ENCODE measurements around the gene PKP1. TPM values are rescaled to one million over a fixed set of nuclear protein-coding genes. Genes with fewer than 3 reads are reported as not detected.
A peak's percentile ranks its signal among the peaks of the same experiment; 100 is the strongest.

Gene PKP1
- total RNA-seq, 2 donors from 2014 or later = 36.8 to 82.9 TPM

DNA sequence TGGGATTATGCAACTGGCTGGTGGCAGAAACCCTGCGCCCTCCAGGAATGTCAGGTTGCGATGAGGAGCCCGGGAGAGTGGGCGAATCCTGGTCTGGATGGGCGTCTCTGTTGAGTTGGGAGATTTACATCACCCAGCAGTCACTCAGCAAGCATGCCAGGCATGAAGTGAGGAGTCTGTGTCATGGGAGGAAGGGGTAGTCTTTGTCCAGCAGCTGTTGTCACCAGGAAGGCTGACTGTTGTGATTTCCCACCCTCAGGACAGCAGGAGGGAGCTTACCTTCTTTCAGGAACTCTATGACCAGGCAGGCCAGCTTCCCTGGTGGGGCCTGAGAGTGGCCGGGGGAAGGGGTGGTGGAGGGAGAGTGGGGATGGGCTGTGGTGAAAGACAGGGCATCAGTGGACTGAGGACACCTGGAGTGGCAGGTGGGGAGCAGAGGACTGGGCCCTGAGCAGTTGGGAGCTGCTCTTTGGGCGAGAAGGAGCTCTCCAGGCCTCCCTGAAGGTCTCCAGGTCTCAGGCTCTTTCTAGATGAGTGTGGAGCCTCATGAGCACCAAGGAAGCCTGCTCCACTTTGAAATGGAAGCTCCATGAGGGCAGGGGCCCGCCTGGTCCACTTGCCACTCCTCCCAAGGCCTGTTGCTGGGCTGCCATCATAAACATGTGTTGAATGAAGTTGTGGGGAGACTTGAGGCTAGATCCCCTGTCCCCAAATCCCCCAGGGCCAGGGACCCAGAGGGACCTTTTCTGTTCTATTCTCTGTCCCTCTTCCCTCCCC lies 21.3 kb upstream of the PKP1 start:
- no peaks in the 10 kb centered on the region for H3K27me3 ChIP-seq (replicated peaks; ENCODE audit: insufficient read depth)
- DNase-seq (ENCODE audit: low spot score) = no peak
- WGBS = 96% methylated on average over 8 of the region's 8 CpGs
- H3K4me3 ChIP-seq = no peak overlapping the region
- no peaks in the 10 kb centered on the region for H3K9me3 ChIP-seq
- H3K36me3 ChIP-seq = no peaks in the 10 kb centered on the region
- H3K27ac ChIP-seq = no peak overlapping the region
- intact Hi-C loops (cut with DNase I) = no loop called here
- TF ChIP-seq, protein P1, sequence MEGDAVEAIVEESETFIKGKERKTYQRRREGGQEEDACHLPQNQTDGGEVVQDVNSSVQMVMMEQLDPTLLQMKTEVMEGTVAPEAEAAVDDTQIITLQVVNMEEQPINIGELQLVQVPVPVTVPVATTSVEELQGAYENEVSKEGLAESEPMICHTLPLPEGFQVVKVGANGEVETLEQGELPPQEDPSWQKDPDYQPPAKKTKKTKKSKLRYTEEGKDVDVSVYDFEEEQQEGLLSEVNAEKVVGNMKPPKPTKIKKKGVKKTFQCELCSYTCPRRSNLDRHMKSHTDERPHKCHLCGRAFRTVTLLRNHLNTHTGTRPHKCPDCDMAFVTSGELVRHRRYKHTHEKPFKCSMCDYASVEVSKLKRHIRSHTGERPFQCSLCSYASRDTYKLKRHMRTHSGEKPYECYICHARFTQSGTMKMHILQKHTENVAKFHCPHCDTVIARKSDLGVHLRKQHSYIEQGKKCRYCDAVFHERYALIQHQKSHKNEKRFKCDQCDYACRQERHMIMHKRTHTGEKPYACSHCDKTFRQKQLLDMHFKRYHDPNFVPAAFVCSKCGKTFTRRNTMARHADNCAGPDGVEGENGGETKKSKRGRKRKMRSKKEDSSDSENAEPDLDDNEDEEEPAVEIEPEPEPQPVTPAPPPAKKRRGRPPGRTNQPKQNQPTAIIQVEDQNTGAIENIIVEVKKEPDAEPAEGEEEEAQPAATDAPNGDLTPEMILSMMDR (IDR thresholded peaks at IDR 0.05) = no peak
- no peak for TF ChIP-seq POLR2AphosphoS5 (IDR thresholded peaks at IDR 0.05)
- no peak for TF ChIP-seq POLR2A (IDR thresholded peaks at IDR 0.05)
- H3K4me1 ChIP-seq (replicated peaks) = no peaks in the 10 kb centered on the region

DNA sequence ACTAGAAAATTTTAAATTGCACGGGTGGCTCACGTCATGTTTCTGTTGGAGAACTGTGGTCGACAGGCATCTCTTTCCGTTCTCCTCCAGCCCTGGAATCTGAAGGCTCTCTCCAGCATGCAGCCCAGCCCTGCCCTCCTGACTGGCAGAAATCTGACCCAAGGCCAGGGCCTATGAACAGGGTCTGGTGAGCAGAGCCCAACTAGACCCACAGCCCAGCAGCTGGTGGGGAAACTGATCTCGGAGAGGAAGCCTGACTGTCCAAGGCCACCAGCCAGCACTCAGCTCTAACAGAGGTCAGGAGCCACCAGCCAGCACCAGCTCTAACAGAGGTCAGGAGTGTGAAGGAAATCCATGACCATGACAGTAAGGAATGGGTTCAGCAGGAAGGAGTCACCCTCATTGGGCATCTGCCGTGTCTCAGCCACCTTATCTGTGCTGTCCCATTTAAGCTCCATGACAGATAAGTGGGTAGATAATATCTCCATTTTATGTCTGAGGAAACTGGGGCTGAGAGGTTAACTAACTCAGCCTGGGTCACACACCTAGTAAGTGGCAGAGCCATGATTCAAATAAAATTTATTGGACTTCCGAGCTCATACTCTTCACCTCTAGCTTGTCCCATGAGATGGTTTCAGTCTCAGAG lies 20.2 kb upstream of the PKP1 start:
- peak; percentile 0 for DNase-seq (ENCODE audit: low spot score)
- H3K36me3 ChIP-seq = no peaks in the 10 kb centered on the region

DNA sequence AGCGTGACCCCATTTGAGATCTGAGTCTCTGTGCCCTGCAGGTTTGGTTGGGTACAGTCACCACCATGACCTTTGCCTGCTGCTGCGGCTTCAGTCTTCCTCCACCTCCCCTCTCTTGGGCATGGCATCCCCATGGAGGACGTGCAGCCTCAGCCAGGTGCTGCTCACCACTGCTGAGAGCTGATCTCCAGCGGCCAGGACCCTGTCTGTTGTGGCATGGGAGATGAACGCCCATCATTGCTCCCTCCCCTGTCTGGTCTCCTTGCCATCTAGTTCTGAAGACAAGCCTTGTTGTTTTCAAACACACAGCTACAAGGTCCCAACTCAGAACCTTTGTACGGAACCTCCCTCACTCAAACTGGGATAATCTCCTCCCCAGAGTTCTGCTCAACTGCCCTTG lies 19.2 kb upstream of the PKP1 start:
- DNase-seq (ENCODE audit: low spot score) = peak; percentile 2
- no peak overlapping the region for H3K27ac ChIP-seq
- intact Hi-C loops (cut with DNase I) = no loop called here
- H3K27me3 ChIP-seq (replicated peaks; ENCODE audit: insufficient read depth) = no peaks in the 10 kb centered on the region
- H3K4me3 ChIP-seq = no peak overlapping the region
- H3K36me3 ChIP-seq = no peaks in the 10 kb centered on the region
- no peaks in the 10 kb centered on the region for H3K9me3 ChIP-seq
- no peaks in the 10 kb centered on the region for H3K4me1 ChIP-seq (replicated peaks)
- WGBS = 83% methylated on average over 6 of the region's 6 CpGs
- TF ChIP-seq, protein P1 (IDR thresholded peaks at IDR 0.05) = no peak
- no peak for TF ChIP-seq POLR2A (IDR thresholded peaks at IDR 0.05)
- no peak for TF ChIP-seq POLR2AphosphoS5 (IDR thresholded peaks at IDR 0.05)

More for the DNA sequence above, 20.2 kb upstream of the PKP1 start:
- no peaks in the 10 kb centered on the region for H3K4me1 ChIP-seq (replicated peaks)
- H3K27ac ChIP-seq = no peak overlapping the region
- WGBS = 90% methylated on average over 7 of the region's 7 CpGs
- TF ChIP-seq POLR2AphosphoS5 (IDR thresholded peaks at IDR 0.05) = no peak
- TF ChIP-seq, protein P1 (IDR thresholded peaks at IDR 0.05) = no peak
- no peak for TF ChIP-seq POLR2A (IDR thresholded peaks at IDR 0.05)
- intact Hi-C loops (cut with DNase I) = no loop called here
- no peaks in the 10 kb centered on the region for H3K9me3 ChIP-seq
- no peaks in the 10 kb centered on the region for H3K27me3 ChIP-seq (replicated peaks; ENCODE audit: insufficient read depth)
- H3K4me3 ChIP-seq = no peak overlapping the region

DNA sequence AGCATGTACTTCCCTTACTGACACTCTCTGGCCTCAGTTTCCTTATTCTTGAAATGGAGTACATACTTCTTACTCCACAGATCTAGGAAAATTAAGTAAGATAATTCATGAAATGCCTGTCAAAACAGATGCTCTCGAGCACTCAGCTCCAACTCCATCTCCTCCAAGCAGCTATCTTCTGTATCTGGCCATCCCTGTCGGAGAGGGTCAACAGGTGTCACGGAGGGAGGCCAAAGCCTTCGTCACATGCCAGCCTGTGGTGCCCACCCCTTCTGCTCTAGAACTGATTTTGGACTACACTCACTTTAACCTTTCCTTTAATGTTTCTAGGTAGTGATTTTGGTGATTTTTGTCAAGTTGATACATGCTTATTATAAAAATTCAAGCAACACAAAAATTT lies 18.8 kb upstream of the PKP1 start:
- intact Hi-C loops (cut with DNase I) = no loop called here
- no peaks in the 10 kb centered on the region for H3K27me3 ChIP-seq (replicated peaks; ENCODE audit: insufficient read depth)
- H3K4me1 ChIP-seq (replicated peaks) = no peaks in the 10 kb centered on the region
- H3K36me3 ChIP-seq = no peaks in the 10 kb centered on the region
- no peak overlapping the region for H3K4me3 ChIP-seq
- no peak overlapping the region for H3K27ac ChIP-seq
- 89% methylated on average over 4 of the region's 4 CpGs for WGBS
- no peak for TF ChIP-seq POLR2A (IDR thresholded peaks at IDR 0.05)
- no peak for TF ChIP-seq POLR2AphosphoS5 (IDR thresholded peaks at IDR 0.05)
- TF ChIP-seq, protein P1 (IDR thresholded peaks at IDR 0.05) = no peak
- no peaks in the 10 kb centered on the region for H3K9me3 ChIP-seq
- DNase-seq (ENCODE audit: low spot score) = no peak
